HEK293 (cell line): ENCODE measurements around the gene CCDC81.

Source experiments
- CTCF ChIA-PET: fragments of 350-600 bp; formaldehyde crosslinking; extraction: SDS; loops from one replicate; lab custom pipeline; 2021; ENCODE audit warnings: antibody characterized with exemption; lab: Yijun Ruan, JAX
- POLR2A ChIA-PET: fragments of 300-600 bp; formaldehyde crosslinking; extraction: SDS; loops from one replicate; lab custom pipeline; 2020; ENCODE audit warnings: antibody characterized with exemption, inconsistent platforms; lab: Yijun Ruan, JAX
- H3K27ac ChIP-seq: fragments of 200-500 bp; sonication (Bioruptor generic); 2 replicates; pipeline ENCODE4 v1.5.1; 2014; ENCODE audit warnings: low read depth, low read length, control low read depth, inconsistent platforms; ENCODE audit errors: extremely low read depth
- H3K36me3 ChIP-seq, 2 experiments: fragments of 200-500 bp in 1 of 2; sonication (Bioruptor generic) in 1 of 2; 1 replicate in 1 of 2; 2 replicates in 1 of 2; pipeline ENCODE4 v1.5.1; 2014 to 2017; ENCODE audit warnings: inconsistent platforms in 2 of 2, low read length in 2 of 2; ENCODE audit not compliant: control insufficient read depth in 2 of 2, insufficient read depth in 1 of 2
- H3K4me1 ChIP-seq: fragments of 200-500 bp; sonication (Bioruptor generic); 2 replicates; pipeline ENCODE4 v1.5.1; 2014; ENCODE audit warnings: mild to moderate bottlenecking, low read length, inconsistent platforms; ENCODE audit not compliant: control insufficient read depth, insufficient read depth
- H3K4me3 ChIP-seq: 2 replicates; pipeline ENCODE4 v1.5.1; 2011; ENCODE audit warnings: low read depth, mild to moderate bottlenecking, control low read depth, low read length, moderate library complexity
- H3K9me3 ChIP-seq: fragments of 200-500 bp; sonication (Bioruptor generic); 2 replicates; pipeline ENCODE4 v1.5.1; 2014; ENCODE audit warnings: low read depth, low read length, inconsistent platforms; ENCODE audit not compliant: control insufficient read depth, insufficient read depth
- KLF1 ChIP-seq: fragments of 450-650 bp; formaldehyde crosslinking; IDR thresholded peaks from 2 replicates; pipeline ENCODE4 v1.5.1; 2016; ENCODE audit warnings: missing biosample characterization, missing genetic modification characterization
- PRDM1 ChIP-seq: fragments of 450-650 bp; formaldehyde crosslinking; IDR thresholded peaks from 2 replicates; pipeline ENCODE4; 2016; ENCODE audit warnings: missing biosample characterization, missing genetic modification characterization
- PRDM2 ChIP-seq: fragments of 450-650 bp; formaldehyde crosslinking; IDR thresholded peaks from 2 replicates; pipeline ENCODE4 v1.5.1; 2016; ENCODE audit warnings: missing biosample characterization, missing genetic modification characterization, borderline replicate concordance
- RBAK ChIP-seq: fragments of 450-650 bp; formaldehyde crosslinking; IDR thresholded peaks from 2 replicates; pipeline ENCODE4 v1.5.1; 2016; ENCODE audit warnings: missing biosample characterization, missing genetic modification characterization
- REST ChIP-seq: fragments of 450-650 bp; formaldehyde crosslinking; IDR thresholded peaks from 2 replicates; pipeline ENCODE4 v1.5.1; 2016; ENCODE audit warnings: missing biosample characterization, missing genetic modification characterization
- SP7 ChIP-seq: fragments of 450-650 bp; formaldehyde crosslinking; IDR thresholded peaks from 2 replicates; pipeline ENCODE4 v1.5.1; 2016; ENCODE audit warnings: missing biosample characterization, missing genetic modification characterization
- ZBTB17 ChIP-seq: fragments of 450-650 bp; formaldehyde crosslinking; IDR thresholded peaks from 2 replicates; pipeline ENCODE4 v1.5.1; 2016; ENCODE audit warnings: missing biosample characterization, missing genetic modification characterization
- ZBTB6 ChIP-seq: fragments of 450-650 bp; formaldehyde crosslinking; IDR thresholded peaks from 2 replicates; pipeline ENCODE4 v1.5.1; 2017; ENCODE audit warnings: missing biosample characterization, missing genetic modification characterization
- ZEB2 ChIP-seq: fragments of 450-650 bp; formaldehyde crosslinking; IDR thresholded peaks from 2 replicates; pipeline ENCODE4 v1.5.1; 2016; ENCODE audit warnings: missing biosample characterization, missing genetic modification characterization
- ZIC2 ChIP-seq: fragments of 450-650 bp; formaldehyde crosslinking; IDR thresholded peaks from 2 replicates; pipeline ENCODE4 v1.5.1; 2016; ENCODE audit warnings: missing biosample characterization, missing genetic modification characterization
- ZNF132 ChIP-seq: fragments of 450-650 bp; formaldehyde crosslinking; IDR thresholded peaks from 2 replicates; pipeline ENCODE4 v1.5.1; 2017; ENCODE audit warnings: missing biosample characterization, missing genetic modification characterization, borderline replicate concordance
- ZNF202 ChIP-seq: fragments of 450-650 bp; formaldehyde crosslinking; IDR thresholded peaks from 2 replicates; pipeline ENCODE4 v1.5.1; 2016; ENCODE audit warnings: missing biosample characterization, missing genetic modification characterization, borderline replicate concordance
- ZNF266 ChIP-seq: fragments of 450-650 bp; formaldehyde crosslinking; IDR thresholded peaks from 2 replicates; pipeline ENCODE4 v1.5.1; 2016; ENCODE audit warnings: missing biosample characterization, missing genetic modification characterization, low read depth
- ZNF394 ChIP-seq: fragments of 450-650 bp; formaldehyde crosslinking; IDR thresholded peaks from 2 replicates; pipeline ENCODE4 v1.5.1; 2016; ENCODE audit warnings: missing biosample characterization, missing genetic modification characterization, mild to moderate bottlenecking, moderate library complexity, borderline replicate concordance
- ZNF670 ChIP-seq: fragments of 450-650 bp; formaldehyde crosslinking; IDR thresholded peaks from 2 replicates; pipeline ENCODE4 v1.5.1; 2016; ENCODE audit warnings: missing biosample characterization, missing genetic modification characterization, low read depth
- ZNF776 ChIP-seq: fragments of 450-650 bp; formaldehyde crosslinking; IDR thresholded peaks from 2 replicates; pipeline ENCODE4 v1.5.0; 2017; ENCODE audit warnings: missing biosample characterization, missing genetic modification characterization, borderline replicate concordance
- ZSCAN18 ChIP-seq: fragments of 450-650 bp; formaldehyde crosslinking; IDR thresholded peaks from 2 replicates; pipeline ENCODE4 v1.5.1; 2016; ENCODE audit warnings: missing biosample characterization, missing genetic modification characterization

CCDC81 gene

GRCh38 chr11:86449993-86450629 lies 75.4 kb downstream of the CCDC81 start:
- no peak overlapping the region for H3K27ac ChIP-seq
- H3K4me3 ChIP-seq = no peak overlapping the region
- ChIA-PET CTCF (interaction anchor here (0.6 to 2.4 kb wide), 4 partner anchors 11 to 367 kb away, joined by 3 to 6 read pairs (median 3); no protein-coding TSS in a partner anchor), POLR2A (no interaction called here)
- H3K9me3 ChIP-seq = no peaks in the 10 kb centered on the region
- no peak for TF ChIP-seq ZBTB6 (tag by site-specific recombination)
- no peak for TF ChIP-seq RBAK (tag by site-specific recombination)
- TF ChIP-seq SP7 (tag by site-specific recombination) = no peak
- no peak for TF ChIP-seq ZNF202 (tag by site-specific recombination)
- no peak for TF ChIP-seq ZNF266
- no peak for TF ChIP-seq PRDM1 (tag by site-specific recombination)
- no peak for TF ChIP-seq ZNF132
- no peak for TF ChIP-seq REST
- TF ChIP-seq ZNF394 = no peak
- no peak for TF ChIP-seq ZEB2 (tag by site-specific recombination)
- TF ChIP-seq ZNF776 (tag by site-specific recombination) = no peak
- TF ChIP-seq PRDM2 (tag by site-specific recombination) = no peak
- no peak for TF ChIP-seq ZBTB17 (tag by site-specific recombination)
- no peaks in the 10 kb centered on the region for H3K36me3 ChIP-seq
- H3K4me1 ChIP-seq = no peaks in the 10 kb centered on the region

- H3K27ac ChIP-seq = no peak overlapping the region
- no peak overlapping the region for H3K4me3 ChIP-seq
- H3K36me3 ChIP-seq = no peaks in the 10 kb centered on the region
- no peaks in the 10 kb centered on the region for H3K9me3 ChIP-seq
- TF ChIP-seq ZSCAN18 (tag by site-specific recombination) (no peak), ZIC2 (tag by site-specific recombination) (no peak), KLF1 (tag by site-specific recombination) (no peak), ZNF670 (no peak)
- CTCF ChIA-PET = interaction anchor here (0.6 to 2.3 kb wide), 12 partner anchors 8 to 348 kb away, joined by 3 to 12 read pairs (median 4); no protein-coding TSS in a partner anchor
- POLR2A ChIA-PET = no interaction called here
- no peaks in the 10 kb centered on the region for H3K4me1 ChIP-seq
Observed at GRCh38 chr11:86453290-86454030, 78.8 kb downstream of the CCDC81 start.
